ENCODE data around the gene FBXO45.

DNA sequence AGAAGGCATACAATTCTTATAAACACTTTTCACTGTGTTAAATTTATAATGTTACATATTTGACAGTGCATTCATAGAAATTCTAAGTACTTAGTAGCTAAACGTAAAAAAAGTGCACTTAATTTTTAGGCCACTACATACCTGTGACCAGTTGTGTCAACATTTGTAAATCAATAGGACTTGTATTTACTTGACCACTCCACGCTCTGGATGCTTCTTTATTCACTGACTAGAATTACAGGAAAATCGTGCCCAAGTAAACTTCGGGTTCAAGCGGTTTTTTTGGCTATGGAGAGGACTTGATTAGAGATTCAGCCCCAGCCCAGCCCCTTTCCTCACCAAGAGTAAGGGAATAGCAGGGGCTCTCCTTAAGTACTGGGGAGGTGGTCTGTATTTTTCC, 21.9 kb upstream of the FBXO45 start:
- TF ChIP-seq, protein P1, sequence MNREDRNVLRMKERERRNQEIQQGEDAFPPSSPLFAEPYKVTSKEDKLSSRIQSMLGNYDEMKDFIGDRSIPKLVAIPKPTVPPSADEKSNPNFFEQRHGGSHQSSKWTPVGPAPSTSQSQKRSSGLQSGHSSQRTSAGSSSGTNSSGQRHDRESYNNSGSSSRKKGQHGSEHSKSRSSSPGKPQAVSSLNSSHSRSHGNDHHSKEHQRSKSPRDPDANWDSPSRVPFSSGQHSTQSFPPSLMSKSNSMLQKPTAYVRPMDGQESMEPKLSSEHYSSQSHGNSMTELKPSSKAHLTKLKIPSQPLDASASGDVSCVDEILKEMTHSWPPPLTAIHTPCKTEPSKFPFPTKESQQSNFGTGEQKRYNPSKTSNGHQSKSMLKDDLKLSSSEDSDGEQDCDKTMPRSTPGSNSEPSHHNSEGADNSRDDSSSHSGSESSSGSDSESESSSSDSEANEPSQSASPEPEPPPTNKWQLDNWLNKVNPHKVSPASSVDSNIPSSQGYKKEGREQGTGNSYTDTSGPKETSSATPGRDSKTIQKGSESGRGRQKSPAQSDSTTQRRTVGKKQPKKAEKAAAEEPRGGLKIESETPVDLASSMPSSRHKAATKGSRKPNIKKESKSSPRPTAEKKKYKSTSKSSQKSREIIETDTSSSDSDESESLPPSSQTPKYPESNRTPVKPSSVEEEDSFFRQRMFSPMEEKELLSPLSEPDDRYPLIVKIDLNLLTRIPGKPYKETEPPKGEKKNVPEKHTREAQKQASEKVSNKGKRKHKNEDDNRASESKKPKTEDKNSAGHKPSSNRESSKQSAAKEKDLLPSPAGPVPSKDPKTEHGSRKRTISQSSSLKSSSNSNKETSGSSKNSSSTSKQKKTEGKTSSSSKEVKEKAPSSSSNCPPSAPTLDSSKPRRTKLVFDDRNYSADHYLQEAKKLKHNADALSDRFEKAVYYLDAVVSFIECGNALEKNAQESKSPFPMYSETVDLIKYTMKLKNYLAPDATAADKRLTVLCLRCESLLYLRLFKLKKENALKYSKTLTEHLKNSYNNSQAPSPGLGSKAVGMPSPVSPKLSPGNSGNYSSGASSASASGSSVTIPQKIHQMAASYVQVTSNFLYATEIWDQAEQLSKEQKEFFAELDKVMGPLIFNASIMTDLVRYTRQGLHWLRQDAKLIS (CRISPR knock-in tag; IDR thresholded peaks at IDR 0.05): no peak
- TF ChIP-seq TCF3 (CRISPR knock-in tag; IDR thresholded peaks at IDR 0.05) (no peak), STAG1 (CRISPR knock-in tag; IDR thresholded peaks at IDR 0.05; ENCODE audit: borderline replicate concordance) (no peak), L3MBTL2 (IDR thresholded peaks at IDR 0.05) (no peak), CAMTA2 (CRISPR knock-in tag; conservative IDR thresholded peaks at IDR 0.05) (no peak), JUN (IDR thresholded peaks at IDR 0.05; ENCODE audit: borderline replicate concordance, low read depth, low read length) (no peak), JUN (CRISPR knock-in tag; IDR thresholded peaks at IDR 0.05; ENCODE audit: borderline replicate concordance) (no peak), TSC22D4 (tag; IDR thresholded peaks at IDR 0.05) (no peak), ZKSCAN8 (CRISPR knock-in tag; IDR thresholded peaks at IDR 0.05) (no peak)
